NT2/D1 (cell line): ENCODE measurements around the gene REV3L.

Source experiments
- YY1 ChIP-seq: IDR thresholded peaks from 2 replicates; pipeline ENCODE4 v1.6.1; 2011; ENCODE audit not compliant: insufficient read length, insufficient read depth
- ZNF274 ChIP-seq: IDR thresholded peaks from 2 replicates; pipeline ENCODE4 v1.6.1; 2011; ENCODE audit warnings: mild to moderate bottlenecking, low read depth, low read length

DNA sequence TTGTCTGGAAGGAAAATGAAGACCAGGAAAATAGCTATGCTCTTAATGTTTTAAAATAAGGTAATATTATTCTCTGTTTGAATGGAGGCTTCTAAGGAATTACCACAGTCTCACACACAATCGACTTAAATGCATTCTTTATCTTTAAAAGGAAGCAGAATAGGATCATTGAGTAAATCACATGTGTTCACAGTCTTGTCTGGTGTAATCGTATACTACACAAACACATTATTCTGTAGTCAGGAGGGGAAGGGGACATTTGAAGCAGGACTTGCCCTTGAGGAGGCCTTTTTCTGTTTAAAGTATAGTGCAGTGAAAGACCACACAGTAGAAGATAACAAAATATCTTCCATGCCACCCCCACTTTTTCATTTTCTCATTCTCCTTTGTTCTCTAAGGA is 20.6 kb upstream of the REV3L start:
- TF ChIP-seq ZNF274 = no peak
- no peak for TF ChIP-seq YY1
